Measurements from ENCODE around the gene COG5.
A peak's percentile ranks its signal among the peaks of the same experiment; 100 is the strongest.

The COG5 gene

GRCh38 chr7:107564553-107565298, 1.0 kb upstream of the COG5 start:
- DNase-seq (ENCODE audit: low spot score), result peak; percentile 77

GRCh38 chr7:107563081-107563774, 492 bp downstream of the COG5 start:
- peak overlapping the region; percentile 90 for H3K27ac ChIP-seq
- DNase-seq (ENCODE audit: low spot score), result no peak
- TF ChIP-seq, protein P1, sequence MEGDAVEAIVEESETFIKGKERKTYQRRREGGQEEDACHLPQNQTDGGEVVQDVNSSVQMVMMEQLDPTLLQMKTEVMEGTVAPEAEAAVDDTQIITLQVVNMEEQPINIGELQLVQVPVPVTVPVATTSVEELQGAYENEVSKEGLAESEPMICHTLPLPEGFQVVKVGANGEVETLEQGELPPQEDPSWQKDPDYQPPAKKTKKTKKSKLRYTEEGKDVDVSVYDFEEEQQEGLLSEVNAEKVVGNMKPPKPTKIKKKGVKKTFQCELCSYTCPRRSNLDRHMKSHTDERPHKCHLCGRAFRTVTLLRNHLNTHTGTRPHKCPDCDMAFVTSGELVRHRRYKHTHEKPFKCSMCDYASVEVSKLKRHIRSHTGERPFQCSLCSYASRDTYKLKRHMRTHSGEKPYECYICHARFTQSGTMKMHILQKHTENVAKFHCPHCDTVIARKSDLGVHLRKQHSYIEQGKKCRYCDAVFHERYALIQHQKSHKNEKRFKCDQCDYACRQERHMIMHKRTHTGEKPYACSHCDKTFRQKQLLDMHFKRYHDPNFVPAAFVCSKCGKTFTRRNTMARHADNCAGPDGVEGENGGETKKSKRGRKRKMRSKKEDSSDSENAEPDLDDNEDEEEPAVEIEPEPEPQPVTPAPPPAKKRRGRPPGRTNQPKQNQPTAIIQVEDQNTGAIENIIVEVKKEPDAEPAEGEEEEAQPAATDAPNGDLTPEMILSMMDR (conservative IDR thresholded peaks at IDR 0.05; ENCODE audit: low read depth), result no peak
- ChIA-PET CTCF (interaction anchor here (0.7 kb wide), 1 partner anchor 214 kb away, joined by 8 read pairs; no protein-coding TSS in a partner anchor), POLR2A (ENCODE audit: low non-redundant PET) (interaction anchor here (0.6 kb wide), 1 partner anchor 349 kb away, joined by 8 read pairs; no protein-coding TSS in a partner anchor)

More at GRCh38 chr7:107564553-107565298, 1.0 kb upstream of the COG5 start:
- ChIA-PET CTCF (interaction anchor here (0.6 to 1.2 kb wide), 2 partner anchors 40 to 178 kb away, joined by 3 read pairs; no protein-coding TSS in a partner anchor), POLR2A (ENCODE audit: low non-redundant PET) (no interaction called here)
- H3K27ac ChIP-seq, result peak overlapping the region; percentile 90
- TF ChIP-seq, protein P1 (conservative IDR thresholded peaks at IDR 0.05; ENCODE audit: low read depth), result no peak

- peak; percentile 68 for DNase-seq (ENCODE audit: low spot score)
- ChIA-PET CTCF (interaction anchor here (0.5 kb wide), 1 partner anchor 40 kb away, joined by 3 read pairs; no protein-coding TSS in a partner anchor), POLR2A (ENCODE audit: low non-redundant PET) (no interaction called here)
- H3K27ac ChIP-seq, result peak overlapping the region; percentile 63
- TF ChIP-seq, protein P1 (conservative IDR thresholded peaks at IDR 0.05; ENCODE audit: low read depth), result no peak
Measured at GRCh38 chr7:107560898-107561516, 2.7 kb downstream of the COG5 start.

DNA sequence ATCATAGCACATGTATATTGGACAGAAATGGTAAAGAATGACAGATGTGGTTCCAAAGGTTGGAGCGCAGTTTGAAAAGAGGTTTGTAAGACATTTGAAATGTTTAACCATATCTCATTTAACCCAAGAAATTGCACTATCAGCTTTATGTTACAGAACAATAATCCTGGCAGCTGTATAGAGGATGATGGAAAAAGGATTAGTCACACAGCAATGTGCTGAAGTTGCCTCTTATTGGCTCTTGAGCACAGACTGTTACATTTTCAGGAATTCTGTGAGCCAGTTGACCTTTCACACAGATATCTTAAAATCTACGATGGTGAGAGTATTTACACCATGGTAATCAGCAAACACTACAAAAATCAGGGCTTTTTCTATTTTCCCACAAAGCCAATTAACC, 3.9 kb downstream of the COG5 start:
- no peak overlapping the region for H3K27ac ChIP-seq
- DNase-seq (ENCODE audit: low spot score), result no peak
- POLR2A ChIA-PET (ENCODE audit: low non-redundant PET), result no interaction called here
- CTCF ChIA-PET, result no interaction called here
- TF ChIP-seq, protein P1 (conservative IDR thresholded peaks at IDR 0.05; ENCODE audit: low read depth), result no peak

- ChIA-PET CTCF (no interaction called here), POLR2A (ENCODE audit: low non-redundant PET) (no interaction called here)
- TF ChIP-seq, protein P1 (conservative IDR thresholded peaks at IDR 0.05; ENCODE audit: low read depth), result no peak
- DNase-seq (ENCODE audit: low spot score), result no peak
- H3K27ac ChIP-seq, result no peak overlapping the region
Measured at GRCh38 chr7:107555893-107556292, 7.8 kb downstream of the COG5 start.

DNA sequence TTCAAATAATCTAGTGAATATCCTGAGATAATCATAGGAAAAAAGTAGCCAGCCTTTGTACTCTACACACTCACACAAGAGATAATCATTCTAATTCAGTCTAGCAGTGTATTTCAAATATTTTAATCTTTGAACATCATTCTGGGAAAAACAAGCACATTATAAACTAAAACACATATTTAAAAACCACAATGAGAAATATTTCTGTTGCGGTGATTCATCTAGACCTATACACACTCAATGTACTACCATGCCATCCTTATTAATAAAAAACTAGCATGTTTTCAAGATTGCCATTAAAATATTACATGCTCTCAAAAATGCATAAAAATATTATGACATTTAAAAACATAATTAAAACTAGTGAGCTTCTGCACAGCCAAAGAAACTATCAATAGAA, 11.8 kb downstream of the COG5 start:
- TF ChIP-seq, protein P1 (conservative IDR thresholded peaks at IDR 0.05; ENCODE audit: low read depth), result no peak
- DNase-seq (ENCODE audit: low spot score), result no peak
- POLR2A ChIA-PET (ENCODE audit: low non-redundant PET), result no interaction called here
- CTCF ChIA-PET, result no interaction called here
- H3K27ac ChIP-seq, result no peak overlapping the region
